NCI-H345 (cell line): ENCODE results near the gene PGM5.
"Not testable (repeated sequence)": the region's sequence is repeated elsewhere in the genome, so short reads cannot be mapped to it uniquely, and the experiment has no call there.

Experiments used
- DNase-seq: peaks from one replicate; lab custom pipeline; 2025; lab: John Stamatoyannopoulos, UW

The PGM5 gene

GRCh38 chr9:68377723-68378122, 21.3 kb downstream of the PGM5 start:
- not testable (repeated sequence) for DNase-seq

GRCh38 chr9:68383894-68384293, 27.5 kb downstream of the PGM5 start:
- not testable (repeated sequence) for DNase-seq

GRCh38 chr9:68389558-68389957, 33.1 kb downstream of the PGM5 start:
- DNase-seq = not testable (repeated sequence)

- not testable (repeated sequence) for DNase-seq
These were observed 34.3 kb downstream of the PGM5 start for GRCh38 chr9:68390737-68391136.

- not testable (repeated sequence) for DNase-seq
These were observed 40.1 kb downstream of the PGM5 start for GRCh38 chr9:68396411-68397094.

- DNase-seq = not testable (repeated sequence)
These were observed 40.6 kb downstream of the PGM5 start for GRCh38 chr9:68397095-68397423.

GRCh38 chr9:68397796-68398195, 41.4 kb downstream of the PGM5 start:
- not testable (repeated sequence) for DNase-seq

GRCh38 chr9:68398324-68398723, 41.9 kb downstream of the PGM5 start:
- DNase-seq = not testable (repeated sequence)

- not testable (repeated sequence) for DNase-seq
These were observed 48.2 kb downstream of the PGM5 start for GRCh38 chr9:68404421-68405185.

GRCh38 chr9:68411865-68412264, 55.5 kb downstream of the PGM5 start:
- DNase-seq = not testable (repeated sequence)

GRCh38 chr9:68412754-68413153, 56.3 kb downstream of the PGM5 start:
- DNase-seq = not testable (repeated sequence)

GRCh38 chr9:68415065-68415464, 58.7 kb downstream of the PGM5 start:
- not testable (repeated sequence) for DNase-seq

- DNase-seq = no peak
These were observed 60.6 kb downstream of the PGM5 start for GRCh38 chr9:68416936-68417564.

- no peak for DNase-seq
These were observed 61.4 kb downstream of the PGM5 start for GRCh38 chr9:68417762-68418161.

GRCh38 chr9:68418259-68418845, 61.9 kb downstream of the PGM5 start:
- no peak for DNase-seq

- DNase-seq = no peak
These were observed 63.5 kb downstream of the PGM5 start for GRCh38 chr9:68419901-68420300.

- no peak for DNase-seq
These were observed 70.3 kb downstream of the PGM5 start for GRCh38 chr9:68426755-68427154.

- DNase-seq = no peak
These were observed 71.0 kb downstream of the PGM5 start for GRCh38 chr9:68427216-68427977.

GRCh38 chr9:68428481-68428880, 72.1 kb downstream of the PGM5 start:
- no peak for DNase-seq

GRCh38 chr9:68429631-68430030, 73.2 kb downstream of the PGM5 start:
- no peak for DNase-seq

- DNase-seq = no peak
These were observed 74.9 kb downstream of the PGM5 start for GRCh38 chr9:68431307-68431706.
